ENCODE data around the gene OGFOD2. TPM values are rescaled to one million over a fixed set of nuclear protein-coding genes. Genes with fewer than 3 reads are reported as not detected.

The OGFOD2 gene
- total and polyA plus RNA-seq, 7 donors: 6.4 to 25.3 (median 8.5) TPM

- H3K36me3 ChIP-seq (ENCODE audit: insufficient read depth in 1 of 2, low read depth in 1 of 2): peaks cover 2 to 20% of the 10 kb centered on the region in 2 donors
- no peak overlapping the region for H3K4me3 ChIP-seq
- no peak overlapping the region for H3K27ac ChIP-seq
- H3K9me3 ChIP-seq: no peaks in the 10 kb centered on the region
- no peaks in the 10 kb centered on the region for H3K4me1 ChIP-seq
- TF ChIP-seq CTCF (IDR thresholded peaks at IDR 0.05): no peak
- ATAC-seq (no peak), DNase-seq (no peak)
- intact Hi-C loops (cut with DNase I): no loop called here
- no peaks in the 10 kb centered on the region for H3K27me3 ChIP-seq (ENCODE audit: insufficient read depth in 3 of 3, low read length in 2 of 3)
Measured at GRCh38 chr12:123029550-123029949, 54.5 kb downstream of the OGFOD2 start.

Other genes with a start within 250 kb of the OGFOD2 start
- under 1 TPM in 3 of 4 donors, not detected in 1; 0.05 to 0.13 (median 0.08) TPM for gene HCAR1, start 244.4 kb upstream of the OGFOD2 start, total RNA-seq
- gene HCAR1, start 244.4 kb upstream of the OGFOD2 start, polyA plus RNA-seq: under 1 TPM; 0.01 to 0.05 (median 0.03) TPM
- 10 to 100 TPM; 30.2 to 39.0 (median 33.5) TPM for gene DENR, start 222.4 kb upstream of the OGFOD2 start, total RNA-seq
- 10 to 100 TPM; 24.0 to 52.4 (median 47.4) TPM for gene DENR, start 222.4 kb upstream of the OGFOD2 start, polyA plus RNA-seq
- 1 to 10 TPM in 1 of 4 donors, under 1 TPM in 3; 0.81 to 1.3 (median 0.96) TPM for gene CCDC62, start 200.7 kb upstream of the OGFOD2 start, total RNA-seq
- 1 to 10 TPM in 1 of 3 donors, under 1 TPM in 2; 0.20 to 1.5 (median 0.29) TPM for gene CCDC62, start 200.7 kb upstream of the OGFOD2 start, polyA plus RNA-seq
- 10 to 100 TPM in 2 of 4 donors, 1 to 10 TPM in 2; 6.2 to 13.4 (median 9.7) TPM for gene HIP1R, start 139.8 kb upstream of the OGFOD2 start, total RNA-seq
- 10 to 100 TPM in 1 of 3 donors, 1 to 10 TPM in 2; 4.5 to 17.6 (median 8.0) TPM for gene HIP1R, start 139.8 kb upstream of the OGFOD2 start, polyA plus RNA-seq
- 10 to 100 TPM in 2 of 4 donors, 1 to 10 TPM in 2; 8.9 to 11.1 (median 9.9) TPM for gene VPS37B, start 79.1 kb upstream of the OGFOD2 start, total RNA-seq
- 1 to 10 TPM; 3.2 to 7.7 (median 5.9) TPM for gene VPS37B, start 79.1 kb upstream of the OGFOD2 start, polyA plus RNA-seq
- under 1 TPM; 0.47 to 0.97 (median 0.78) TPM for gene ABCB9, start 8.8 kb upstream of the OGFOD2 start, total RNA-seq
- 1 to 10 TPM in 1 of 3 donors, under 1 TPM in 2; 0.56 to 1.1 (median 0.62) TPM for gene ABCB9, start 8.8 kb upstream of the OGFOD2 start, polyA plus RNA-seq
- 100 to 1,000 TPM; 113 to 130 (median 117) TPM for gene ARL6IP4, start 5.4 kb downstream of the OGFOD2 start, total RNA-seq
- gene ARL6IP4, start 5.4 kb downstream of the OGFOD2 start, polyA plus RNA-seq: 100 to 1,000 TPM; 161 to 193 (median 187) TPM
- gene PITPNM2, start 175.8 kb downstream of the OGFOD2 start, total RNA-seq: 1 to 10 TPM; 4.6 to 7.4 (median 5.8) TPM
- 1 to 10 TPM; 2.2 to 3.5 (median 3.0) TPM for gene PITPNM2, start 175.8 kb downstream of the OGFOD2 start, polyA plus RNA-seq

All from psoas muscle (tissue), 8 donors.